AG20443 (cell line): ENCODE measurements around the gene PBX4.

Experiments
- DNase-seq: peaks from one replicate; pipeline ENCODE4 v3.0.0; 2012; ENCODE audit warnings: low spot score, mixed read lengths

Gene PBX4

GRCh38 chr19:19554074-19555023 is 64.1 kb downstream of the PBX4 start:
- DNase-seq = peak; percentile 83

- no peak for DNase-seq
Observed at GRCh38 chr19:19553670-19554069, 64.8 kb downstream of the PBX4 start.

- peak; percentile 88 for DNase-seq
Observed at GRCh38 chr19:19552798-19553197, 65.7 kb downstream of the PBX4 start.

GRCh38 chr19:19551853-19552192 is 66.7 kb downstream of the PBX4 start:
- no peak for DNase-seq

- DNase-seq = no peak
Observed at GRCh38 chr19:19550972-19551852, 67.3 kb downstream of the PBX4 start.

- DNase-seq = peak; percentile 56
Observed at GRCh38 chr19:19550485-19550929, 68.0 kb downstream of the PBX4 start.

- DNase-seq = no peak
Observed at GRCh38 chr19:19549804-19550464, 68.6 kb downstream of the PBX4 start.

GRCh38 chr19:19548915-19549759 is 69.3 kb downstream of the PBX4 start:
- DNase-seq = no peak

- no peak for DNase-seq
Observed at GRCh38 chr19:19547674-19548336, 70.7 kb downstream of the PBX4 start.

- DNase-seq = peak; percentile 56
Observed at GRCh38 chr19:19546751-19547162, 71.7 kb downstream of the PBX4 start.

- no peak for DNase-seq
Observed at GRCh38 chr19:19545707-19546106, 72.8 kb downstream of the PBX4 start.

GRCh38 chr19:19544954-19545591 is 73.4 kb downstream of the PBX4 start:
- DNase-seq = no peak

GRCh38 chr19:19544257-19544953 is 74.1 kb downstream of the PBX4 start:
- DNase-seq = no peak

GRCh38 chr19:19543640-19544039 is 74.8 kb downstream of the PBX4 start:
- no peak for DNase-seq

GRCh38 chr19:19543101-19543500 is 75.4 kb downstream of the PBX4 start:
- no peak for DNase-seq

GRCh38 chr19:19542507-19542906 is 76.0 kb downstream of the PBX4 start:
- no peak for DNase-seq

GRCh38 chr19:19541616-19542015 is 76.9 kb downstream of the PBX4 start:
- no peak for DNase-seq

GRCh38 chr19:19540715-19541515 is 77.6 kb downstream of the PBX4 start:
- peak; percentile 81 for DNase-seq
